ENCODE results near the gene UGT1A8. TPM values are rescaled to one million over a fixed set of nuclear protein-coding genes. Genes with fewer than 3 reads are reported as not detected.

The UGT1A8 gene
- total and polyA plus RNA-seq, 12 donors: 0.11 TPM; not detected in 11

- Histone ChIP-seq H3K27me3 (peaks cover 0 to 10% (median 0%) of the 10 kb centered on the region in 7 donors), H3K9me3 (no peaks in the 10 kb centered on the region), H3K4me3 (no peak overlapping the region), H3K27ac (no peak overlapping the region), H3K4me1 (no peaks in the 10 kb centered on the region), H3K36me3 (no peaks in the 10 kb centered on the region)
- ATAC-seq: no peak
- TF ChIP-seq, protein P1, sequence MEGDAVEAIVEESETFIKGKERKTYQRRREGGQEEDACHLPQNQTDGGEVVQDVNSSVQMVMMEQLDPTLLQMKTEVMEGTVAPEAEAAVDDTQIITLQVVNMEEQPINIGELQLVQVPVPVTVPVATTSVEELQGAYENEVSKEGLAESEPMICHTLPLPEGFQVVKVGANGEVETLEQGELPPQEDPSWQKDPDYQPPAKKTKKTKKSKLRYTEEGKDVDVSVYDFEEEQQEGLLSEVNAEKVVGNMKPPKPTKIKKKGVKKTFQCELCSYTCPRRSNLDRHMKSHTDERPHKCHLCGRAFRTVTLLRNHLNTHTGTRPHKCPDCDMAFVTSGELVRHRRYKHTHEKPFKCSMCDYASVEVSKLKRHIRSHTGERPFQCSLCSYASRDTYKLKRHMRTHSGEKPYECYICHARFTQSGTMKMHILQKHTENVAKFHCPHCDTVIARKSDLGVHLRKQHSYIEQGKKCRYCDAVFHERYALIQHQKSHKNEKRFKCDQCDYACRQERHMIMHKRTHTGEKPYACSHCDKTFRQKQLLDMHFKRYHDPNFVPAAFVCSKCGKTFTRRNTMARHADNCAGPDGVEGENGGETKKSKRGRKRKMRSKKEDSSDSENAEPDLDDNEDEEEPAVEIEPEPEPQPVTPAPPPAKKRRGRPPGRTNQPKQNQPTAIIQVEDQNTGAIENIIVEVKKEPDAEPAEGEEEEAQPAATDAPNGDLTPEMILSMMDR (IDR thresholded peaks at IDR 0.05): no peak
- no peak for DNase-seq
- intact Hi-C loops (cut with DNase I): no loop called here
Observed at GRCh38 chr2:233689031-233689430, 71.6 kb downstream of the UGT1A8 start.

GRCh38 chr2:233689501-233689900 lies 72.1 kb downstream of the UGT1A8 start:
- H3K27ac ChIP-seq: no peak overlapping the region
- ATAC-seq (no peak), DNase-seq (no peak)
- intact Hi-C loops (cut with DNase I): no loop called here
- H3K36me3 ChIP-seq: no peaks in the 10 kb centered on the region
- H3K9me3 ChIP-seq: no peaks in the 10 kb centered on the region
- WGBS, 2 donors: 15 to 19% methylated on average over 3 of the region's 3 CpGs
- peaks cover 0 to 10% (median 0%) of the 10 kb centered on the region in 7 donors for H3K27me3 ChIP-seq
- TF ChIP-seq, protein P1 (IDR thresholded peaks at IDR 0.05): no peak
- no peaks in the 10 kb centered on the region for H3K4me1 ChIP-seq
- H3K4me3 ChIP-seq: no peak overlapping the region

DNA sequence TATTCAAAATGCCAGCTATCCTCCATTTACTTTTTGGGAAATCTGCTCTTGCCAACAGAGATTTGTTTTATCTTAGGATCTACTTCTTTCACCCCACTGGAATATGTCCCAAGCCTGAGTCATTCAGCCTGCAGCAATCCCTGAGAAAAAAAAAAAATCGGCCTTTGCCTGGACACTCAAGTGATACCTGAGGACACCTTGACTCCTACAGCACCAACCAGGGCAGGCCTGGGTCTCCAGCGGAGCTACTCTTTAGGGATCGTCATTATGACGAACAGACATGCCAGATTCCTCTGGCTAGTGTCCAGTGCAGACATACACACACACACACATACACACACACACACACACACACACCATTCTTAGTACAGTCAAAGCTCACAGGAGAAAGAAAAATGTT lies 73.0 kb downstream of the UGT1A8 start:
- H3K36me3 ChIP-seq: no peaks in the 10 kb centered on the region
- ATAC-seq (no peak), DNase-seq (no peak)
- H3K4me3 ChIP-seq: no peak overlapping the region
- no peaks in the 10 kb centered on the region for H3K9me3 ChIP-seq
- TF ChIP-seq, protein P1 (IDR thresholded peaks at IDR 0.05): no peak
- intact Hi-C loops (cut with DNase I): no loop called here
- no peaks in the 10 kb centered on the region for H3K4me1 ChIP-seq
- no peak overlapping the region for H3K27ac ChIP-seq
- H3K27me3 ChIP-seq: peaks cover 0 to 10% (median 0%) of the 10 kb centered on the region in 7 donors
- WGBS, 2 donors: 67 to 68% methylated on average over 4 of the region's 4 CpGs

DNA sequence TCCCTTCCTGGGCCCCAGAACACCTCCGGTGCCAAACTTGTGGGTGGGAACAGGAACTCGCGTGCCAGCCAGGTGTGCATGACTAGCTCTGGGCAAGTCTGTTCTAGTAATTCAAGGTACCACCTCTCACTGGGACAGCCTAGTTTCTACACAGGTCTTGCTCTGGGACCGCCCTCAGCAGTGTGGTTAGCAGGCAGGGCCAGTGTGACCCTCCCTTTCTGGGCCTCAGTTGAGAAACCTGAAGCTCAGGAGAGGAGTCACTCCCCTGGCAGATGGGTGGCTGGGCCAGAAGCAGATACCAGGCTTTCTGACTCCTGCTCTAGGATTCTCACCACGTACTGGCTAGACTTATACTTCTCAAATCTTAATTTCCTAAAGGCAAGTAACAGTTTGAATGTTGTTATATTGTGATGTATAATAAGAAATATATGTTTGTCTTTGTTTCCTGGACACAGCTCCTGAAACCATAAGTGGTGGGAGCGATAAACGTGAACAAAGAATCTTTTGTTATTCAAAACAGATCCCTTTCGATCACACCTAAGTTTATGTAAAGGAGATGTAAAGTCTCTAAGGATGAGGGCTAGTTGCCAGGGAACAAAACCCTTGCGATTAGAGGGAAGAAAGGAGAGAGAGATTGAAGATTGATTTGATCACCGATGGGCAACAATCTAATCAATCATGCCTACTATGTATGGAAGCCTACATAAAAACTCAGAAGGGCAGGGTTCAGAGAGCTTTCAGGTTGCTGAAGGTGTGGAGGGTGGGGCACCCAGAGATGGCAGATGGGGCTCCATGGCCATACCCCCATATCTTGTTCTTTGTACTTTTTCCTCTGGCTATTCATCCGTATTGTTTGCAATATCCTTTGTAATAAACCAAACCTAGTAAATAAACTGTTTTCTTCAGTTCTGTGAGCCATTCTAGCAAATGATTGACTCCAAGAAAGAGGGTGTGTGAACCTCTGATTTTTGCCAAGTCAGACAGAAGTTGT lies 74.3 kb downstream of the UGT1A8 start:
- H3K9me3 ChIP-seq: no peaks in the 10 kb centered on the region
- H3K27ac ChIP-seq: no peak overlapping the region
- H3K4me3 ChIP-seq: no peak overlapping the region
- H3K36me3 ChIP-seq: no peaks in the 10 kb centered on the region
- no peak for DNase-seq
- no peaks in the 10 kb centered on the region for H3K4me1 ChIP-seq
- H3K27me3 ChIP-seq: peaks cover 0 to 4% (median 0%) of the 10 kb centered on the region in 7 donors
- WGBS, 2 donors: 84% methylated on average over 11 of the region's 11 CpGs
- intact Hi-C loops (cut with DNase I): no loop called here
- ATAC-seq: no peak
- TF ChIP-seq, protein P1 (IDR thresholded peaks at IDR 0.05): no peak

Measured in heart right ventricle (tissue), 16 donors.